Heart left ventricle (tissue), 13 donors: ENCODE measurements around the gene BAK1.
"Not testable (repeated sequence)": the region's sequence is repeated elsewhere in the genome, so short reads cannot be mapped to it uniquely, and the experiment has no call there.

Source experiments
- POLR2A ChIP-seq, 2 donors: fragments of 450-650 bp; IDR thresholded peaks; one replicate each; pipeline ENCODE4 v1.6.1; 2017; ENCODE audit warnings: antibody characterized with exemption in 2 of 2, mild to moderate bottlenecking in 2 of 2, moderate library complexity in 2 of 2
- TF ChIP-seq, protein P1 (sequence below), 12 donors: fragments of 200-600 bp; sonication (generic) in 4 of 12; IDR thresholded peaks; one replicate each; pipeline versions ENCODE4 v1.5.0 to v1.8.0; 2018 to 2022; ENCODE audit warnings: antibody characterized with exemption in 12 of 12, mild to moderate bottlenecking in 5 of 12
- donor health status: ischemic (EF 13 %, LVEDD 7.1; RV severe dilation, severe dysfunction).
- donor health status: DM: no; HTN: yes; CAD: no.
- donor health status: DM: no; HTN: no; CAD: no.
- donor health status: ischemic (EF 25% LVEDD 6.9; RV normal size, moderate dysfunction).
- donor health status: ischemic (EF 25% LVEDD 5.7; RV mildly dilated, moderate dysfunction).
- donor health status: ischemic (EF 35%, LVEDD 5.7; RV mildly dilated, moderate dysfunction).
- donor health status: nonischemic (EF 11% LVEDD 7.7; RV severe dilation, severe dysfunction).
- donor health status: DM: yes; HTN: yes; CAD: no.
- donor health status: PGD.
- donor health status: ischemic (EF 29% LVEDD 5.4; RV normal size, mild dysfunction).
- donor health status: nonischemic (EF 23%, LVEDD 6.1; RV moderate dilation, normal function).

DNA sequence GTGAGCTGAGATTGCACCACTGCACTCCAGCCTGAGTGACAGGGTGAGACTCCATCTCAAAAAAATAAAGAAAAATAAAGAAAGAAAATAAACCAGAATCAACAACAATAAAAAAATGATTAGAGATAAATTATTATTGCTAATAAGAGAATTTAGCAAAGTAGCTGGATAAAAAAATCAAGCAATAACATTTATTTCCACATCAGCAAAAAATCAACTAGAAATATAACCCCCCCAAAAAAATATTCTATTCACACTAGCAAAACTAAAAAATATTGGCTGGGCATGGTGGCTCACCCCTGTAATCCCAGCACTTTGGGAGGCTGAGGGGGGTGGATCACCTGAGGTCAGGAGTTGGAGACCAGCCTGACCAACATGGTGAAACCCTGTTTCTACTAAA is 49.5 kb downstream of the BAK1 start:
- TF ChIP-seq, protein P1, sequence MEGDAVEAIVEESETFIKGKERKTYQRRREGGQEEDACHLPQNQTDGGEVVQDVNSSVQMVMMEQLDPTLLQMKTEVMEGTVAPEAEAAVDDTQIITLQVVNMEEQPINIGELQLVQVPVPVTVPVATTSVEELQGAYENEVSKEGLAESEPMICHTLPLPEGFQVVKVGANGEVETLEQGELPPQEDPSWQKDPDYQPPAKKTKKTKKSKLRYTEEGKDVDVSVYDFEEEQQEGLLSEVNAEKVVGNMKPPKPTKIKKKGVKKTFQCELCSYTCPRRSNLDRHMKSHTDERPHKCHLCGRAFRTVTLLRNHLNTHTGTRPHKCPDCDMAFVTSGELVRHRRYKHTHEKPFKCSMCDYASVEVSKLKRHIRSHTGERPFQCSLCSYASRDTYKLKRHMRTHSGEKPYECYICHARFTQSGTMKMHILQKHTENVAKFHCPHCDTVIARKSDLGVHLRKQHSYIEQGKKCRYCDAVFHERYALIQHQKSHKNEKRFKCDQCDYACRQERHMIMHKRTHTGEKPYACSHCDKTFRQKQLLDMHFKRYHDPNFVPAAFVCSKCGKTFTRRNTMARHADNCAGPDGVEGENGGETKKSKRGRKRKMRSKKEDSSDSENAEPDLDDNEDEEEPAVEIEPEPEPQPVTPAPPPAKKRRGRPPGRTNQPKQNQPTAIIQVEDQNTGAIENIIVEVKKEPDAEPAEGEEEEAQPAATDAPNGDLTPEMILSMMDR (IDR thresholded peaks at IDR 0.05) = not testable (repeated sequence)
- not testable (repeated sequence) for TF ChIP-seq POLR2A (IDR thresholded peaks at IDR 0.05)
